Liver (tissue), 9 donors: ENCODE results near the gene PHYHD1. TPM values are rescaled to one million over a fixed set of nuclear protein-coding genes. Genes with fewer than 3 reads are reported as not detected.

Source experiments
- DNase-seq: peaks from one replicate; pipeline ENCODE4 v3.0.0-alpha.2; 2017; ENCODE audit warnings: low spot score
- H3K27ac ChIP-seq, 2 donors: one replicate each; pipeline ENCODE4 v1.7.0; 2013; ENCODE audit warnings: inconsistent platforms in 2 of 2, low read length in 2 of 2, control low read depth in 1 of 2, low read depth in 1 of 2, mild to moderate bottlenecking in 1 of 2
- H3K27me3 ChIP-seq, 4 donors: one replicate each; pipeline versions ENCODE4 v1.6.1 to v1.7.0; 2013; ENCODE audit warnings: low read length in 3 of 4, inconsistent platforms in 1 of 4, mild to moderate bottlenecking in 1 of 4, moderate library complexity in 1 of 4; ENCODE audit not compliant: control insufficient read depth in 4 of 4, insufficient read depth in 4 of 4
- H3K36me3 ChIP-seq, 4 donors: one replicate each; pipeline versions ENCODE4 v1.6.1 to v1.7.0; 2013; ENCODE audit warnings: low read length in 3 of 4, mild to moderate bottlenecking in 3 of 4, low read depth in 1 of 4, moderate library complexity in 1 of 4; ENCODE audit not compliant: control insufficient read depth in 4 of 4, insufficient read depth in 3 of 4
- H3K4me1 ChIP-seq, 4 donors: one replicate each; pipeline versions ENCODE4 v1.6.1 to v1.7.0; 2013; ENCODE audit warnings: low read length in 3 of 4, mild to moderate bottlenecking in 3 of 4, moderate library complexity in 1 of 4; ENCODE audit not compliant: control insufficient read depth in 4 of 4, insufficient read depth in 4 of 4
- H3K4me3 ChIP-seq, 3 donors: one replicate each; pipeline versions ENCODE4 v1.6.1 to v1.7.0; 2013; ENCODE audit warnings: low read length in 3 of 3, control low read depth in 1 of 3, low read depth in 1 of 3, mild to moderate bottlenecking in 1 of 3
- H3K9ac ChIP-seq, 2 donors: one replicate each; pipeline ENCODE4 v1.7.0; 2013; ENCODE audit warnings: low read length in 2 of 2, mild to moderate bottlenecking in 2 of 2, moderate library complexity in 2 of 2, control low read depth in 1 of 2, low read depth in 1 of 2
- H3K9me3 ChIP-seq, 4 donors: one replicate each; pipeline versions ENCODE4 v1.6.1 to v1.7.0; 2013; ENCODE audit warnings: low read length in 3 of 4; ENCODE audit not compliant: control insufficient read depth in 4 of 4
- ATF3 ChIP-seq: IDR thresholded peaks from 2 replicates; pipeline ENCODE4 v1.6.1; 2016; ENCODE audit warnings: antibody characterized with exemption
- CTCF ChIP-seq: fragments of 150-350 bp; IDR thresholded peaks from 2 replicates; pipeline ENCODE4 v1.5.1; 2017; ENCODE audit warnings: improper control_type of control experiment, low read depth, low read length; ENCODE audit not compliant: missing input control
- EGR1 ChIP-seq, 2 donors: IDR thresholded peaks; 2 replicates each; pipeline ENCODE4 v1.6.1; 2016 to 2018; ENCODE audit warnings: antibody characterized with exemption in 2 of 2, low read depth in 2 of 2
- FOXA1 ChIP-seq: IDR thresholded peaks from 2 replicates; pipeline ENCODE4 v1.6.1; 2016; ENCODE audit warnings: antibody characterized with exemption
- FOXA2 ChIP-seq: IDR thresholded peaks from 2 replicates; pipeline ENCODE4 v1.6.1; 2016; ENCODE audit warnings: antibody characterized with exemption
- GABPA ChIP-seq, 2 donors: IDR thresholded peaks in 1 of 2; conservative IDR thresholded peaks in 1 of 2; 2 replicates each; pipeline ENCODE4 v1.6.1; 2016; ENCODE audit warnings: antibody characterized with exemption in 2 of 2, mild to moderate bottlenecking in 1 of 2, moderate library complexity in 1 of 2
- HNF4A ChIP-seq, 2 donors: conservative IDR thresholded peaks; 2 replicates each; pipeline ENCODE4 v1.6.1; 2016; ENCODE audit warnings: antibody characterized with exemption in 2 of 2, mild to moderate bottlenecking in 2 of 2
- HNF4G ChIP-seq: IDR thresholded peaks from 2 replicates; pipeline ENCODE4 v1.6.1; 2016; ENCODE audit warnings: antibody characterized with exemption
- JUND ChIP-seq, 2 donors: IDR thresholded peaks; 2 replicates each; pipeline ENCODE4 v1.6.1; 2016; ENCODE audit warnings: antibody characterized with exemption in 2 of 2
- MAX ChIP-seq: IDR thresholded peaks from 2 replicates; pipeline ENCODE4 v1.6.1; 2016; ENCODE audit warnings: antibody characterized with exemption
- NR2F2 ChIP-seq: IDR thresholded peaks from 2 replicates; pipeline ENCODE4 v1.6.1; 2016; ENCODE audit warnings: antibody characterized with exemption
- RAD21 ChIP-seq, 2 donors: IDR thresholded peaks; 2 replicates each; pipeline ENCODE4 v1.6.1; 2016; ENCODE audit warnings: antibody characterized with exemption in 2 of 2, mild to moderate bottlenecking in 2 of 2
- REST ChIP-seq: IDR thresholded peaks from 2 replicates; pipeline ENCODE4 v1.6.1; 2016; ENCODE audit warnings: antibody characterized with exemption, mild to moderate bottlenecking
- RXRA ChIP-seq, 2 donors: IDR thresholded peaks; 2 replicates each; pipeline ENCODE4 v1.6.1; 2017 to 2018; ENCODE audit warnings: antibody characterized with exemption in 2 of 2, mild to moderate bottlenecking in 1 of 2
- SP1 ChIP-seq: IDR thresholded peaks from 2 replicates; pipeline ENCODE4 v1.6.1; 2018; ENCODE audit warnings: antibody characterized with exemption, mild to moderate bottlenecking
- TAF1 ChIP-seq: conservative IDR thresholded peaks from 2 replicates; pipeline ENCODE4 v1.6.1; 2016; ENCODE audit warnings: antibody characterized with exemption, mild to moderate bottlenecking
- YY1 ChIP-seq: IDR thresholded peaks from 2 replicates; pipeline ENCODE4 v1.6.1; 2016; ENCODE audit warnings: antibody characterized with exemption, mild to moderate bottlenecking
- ZBTB33 ChIP-seq: IDR thresholded peaks from 2 replicates; pipeline ENCODE4 v1.6.1; 2016; ENCODE audit warnings: antibody characterized with exemption
- WGBS: extraction: QIAGEN DNeasy Blood & Tissue Kit; methylation state at CpG from one replicate; pipeline ENCODE4 v1.1.7; 2013; 5-methylcytosine and 5-hydroxymethylcytosine counted together
- polyA plus RNA-seq, 2 donors: library from polyadenylated mRNA; stranded (reverse) in 1 of 2; unstranded in 1 of 2; fragments of 200-250 nt in 1 of 2; fragments of >200 nt in 1 of 2; fragmentation: Nextera tagmentation in 1 of 2; extraction: Ambion mirVana in 1 of 2; gene quantifications; one replicate each; pipeline versions ENCODE4 v1.2.1 to v1.2.3, GENCODE V29; 2013 to 2015
- total RNA-seq, 2 donors: library from RNA; depleted of rRNA; stranded (reverse); fragments of >200 nt; gene quantifications; one replicate each; pipeline ENCODE4 v1.2.3, GENCODE V29; 2014
- donor health status: healthy.
- donor health status: healthy.
- donor health status: healthy.
- donor health status: healthy.
- donor health status: healthy.

Gene PHYHD1
- total and polyA plus RNA-seq, 4 donors: 9.2 to 72.8 (median 31.3) TPM

GRCh38 chr9:128882677-128883603, 37.8 kb upstream of the PHYHD1 start:
- Histone ChIP-seq H3K9me3 (no peaks in the 10 kb centered on the region), H3K27ac (peak overlapping the region; percentile 75 to 85), H3K4me3 (peak overlapping the region; percentile 79 to 90 (median 87)), H3K9ac (peak overlapping the region; percentile 84 to 96), H3K36me3 (peaks cover 7 to 17% (median 11%) of the 10 kb centered on the region in 4 donors), H3K27me3 (no peaks in the 10 kb centered on the region), H3K4me1 (peaks cover 12 to 49% (median 38%) of the 10 kb centered on the region in 4 donors)
- WGBS: under 1% methylated on average over 19 of the region's 19 CpGs
- DNase-seq: no peak
- no peak for TF ChIP-seq EGR1 (IDR thresholded peaks at IDR 0.05; ENCODE audit: low read depth in 2 of 2)
- TF ChIP-seq HNF4A (conservative IDR thresholded peaks at IDR 0.05): peak; percentile 50 to 57
- no peak for TF ChIP-seq MAX
- TF ChIP-seq ATF3: no peak
- TF ChIP-seq CTCF: no peak
- no peak for TF ChIP-seq GABPA (IDR thresholded peaks at IDR 0.05 in 1 of 2, conservative IDR thresholded peaks at IDR 0.05 in 1 of 2)
- TF ChIP-seq FOXA2: no peak
- TF ChIP-seq RAD21 (IDR thresholded peaks at IDR 0.05): peak in 1 of 2 donors; percentile 1
- TF ChIP-seq TAF1: no peak
- TF ChIP-seq HNF4G: no peak
- no peak for TF ChIP-seq FOXA1
- TF ChIP-seq RXRA (IDR thresholded peaks at IDR 0.05): peak; percentile 13 to 34
- no peak for TF ChIP-seq REST
- no peak for TF ChIP-seq NR2F2
- TF ChIP-seq SP1: no peak
- TF ChIP-seq YY1: no peak
- no peak for TF ChIP-seq ZBTB33
- TF ChIP-seq JUND (IDR thresholded peaks at IDR 0.05): no peak
